ENCODE measurements around the gene LRP1B.

DNA sequence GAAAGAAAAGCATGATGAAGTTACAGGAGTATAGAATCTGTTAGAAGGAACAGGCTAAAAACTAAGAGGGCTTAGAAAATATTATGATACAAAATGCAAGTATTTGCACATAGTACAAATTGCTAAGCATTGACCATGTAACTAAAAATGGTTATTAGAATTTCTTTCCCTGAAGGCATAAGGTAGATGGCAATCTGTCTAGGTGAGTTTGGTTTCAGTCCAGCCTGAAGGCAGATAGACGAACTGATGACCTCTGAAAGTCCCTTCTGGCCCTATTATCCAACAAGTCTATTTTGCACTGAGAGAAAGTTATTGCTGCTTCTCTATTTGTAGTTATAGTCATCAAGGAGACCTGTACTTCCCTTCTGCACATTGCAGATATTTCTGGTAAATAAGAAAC, 663.5 kb downstream of the LRP1B start:
- TF ChIP-seq, protein P1, sequence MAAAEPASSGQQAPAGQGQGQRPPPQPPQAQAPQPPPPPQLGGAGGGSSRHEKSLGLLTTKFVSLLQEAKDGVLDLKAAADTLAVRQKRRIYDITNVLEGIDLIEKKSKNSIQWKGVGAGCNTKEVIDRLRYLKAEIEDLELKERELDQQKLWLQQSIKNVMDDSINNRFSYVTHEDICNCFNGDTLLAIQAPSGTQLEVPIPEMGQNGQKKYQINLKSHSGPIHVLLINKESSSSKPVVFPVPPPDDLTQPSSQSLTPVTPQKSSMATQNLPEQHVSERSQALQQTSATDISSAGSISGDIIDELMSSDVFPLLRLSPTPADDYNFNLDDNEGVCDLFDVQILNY (CRISPR knock-in tag; IDR thresholded peaks at IDR 0.05) = no peak
- TF ChIP-seq CTCF (IDR thresholded peaks at IDR 0.05) = no peak
- TF ChIP-seq, protein P2, sequence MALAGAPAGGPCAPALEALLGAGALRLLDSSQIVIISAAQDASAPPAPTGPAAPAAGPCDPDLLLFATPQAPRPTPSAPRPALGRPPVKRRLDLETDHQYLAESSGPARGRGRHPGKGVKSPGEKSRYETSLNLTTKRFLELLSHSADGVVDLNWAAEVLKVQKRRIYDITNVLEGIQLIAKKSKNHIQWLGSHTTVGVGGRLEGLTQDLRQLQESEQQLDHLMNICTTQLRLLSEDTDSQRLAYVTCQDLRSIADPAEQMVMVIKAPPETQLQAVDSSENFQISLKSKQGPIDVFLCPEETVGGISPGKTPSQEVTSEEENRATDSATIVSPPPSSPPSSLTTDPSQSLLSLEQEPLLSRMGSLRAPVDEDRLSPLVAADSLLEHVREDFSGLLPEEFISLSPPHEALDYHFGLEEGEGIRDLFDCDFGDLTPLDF (CRISPR knock-in tag; IDR thresholded peaks at IDR 0.05) = no peak
- TF ChIP-seq CREB1 (CRISPR knock-in tag; IDR thresholded peaks at IDR 0.05) = no peak
- no peak for TF ChIP-seq FOXJ3 (CRISPR knock-in tag; IDR thresholded peaks at IDR 0.05; ENCODE audit: borderline replicate concordance)
- no peak for TF ChIP-seq MAX (CRISPR knock-in tag; IDR thresholded peaks at IDR 0.05)
- no peak for TF ChIP-seq JUN (CRISPR knock-in tag; IDR thresholded peaks at IDR 0.05)
- no peak for TF ChIP-seq USF2 (CRISPR knock-in tag; IDR thresholded peaks at IDR 0.05)
- TF ChIP-seq NR1H2 (CRISPR knock-in tag; IDR thresholded peaks at IDR 0.05) = no peak
- TF ChIP-seq ZNF512 (CRISPR knock-in tag; IDR thresholded peaks at IDR 0.05; ENCODE audit: borderline replicate concordance) = no peak
- TF ChIP-seq AFF4 (CRISPR knock-in tag; IDR thresholded peaks at IDR 0.05; ENCODE audit: borderline replicate concordance) = no peak

Data from WTC11 (cell line).